HepG2 (cell line): Measurements from ENCODE around the gene ADSS2. TPM values are rescaled to one million over a fixed set of nuclear protein-coding genes. Genes with fewer than 3 reads are reported as not detected.

Source experiments
- ARID3A ChIP-seq: IDR thresholded peaks from 2 replicates; pipeline ENCODE4 v1.6.1; 2012; ENCODE audit warnings: low read depth, low read length, improper control_type of control experiment
- BRD4 ChIP-seq: sonication (generic); formaldehyde crosslinking; IDR thresholded peaks from 2 replicates; pipeline ENCODE4 v1.4.0; 2020; ENCODE audit warnings: missing genetic modification reagents
- CEBPB ChIP-seq: IDR thresholded peaks from 2 replicates; pipeline ENCODE4 v1.6.1; 2011; ENCODE audit warnings: low read depth, low read length, improper control_type of control experiment, borderline replicate concordance
- CREB1 ChIP-seq, 2 experiments: fragments of 450-650 bp in 1 of 2; IDR thresholded peaks; 2 replicates each; pipeline ENCODE4 v1.6.1; 2016 to 2017; ENCODE audit warnings: control low read depth in 1 of 2, mild to moderate bottlenecking in 1 of 2, missing compliant biosample characterization in 1 of 2, missing genetic modification characterization in 1 of 2
- FOSL2 ChIP-seq: sonication (generic); formaldehyde crosslinking; IDR thresholded peaks from 2 replicates; pipeline ENCODE4 v1.4.0; 2020; ENCODE audit warnings: missing genetic modification reagents
- GATAD2A ChIP-seq: IDR thresholded peaks from 2 replicates; pipeline ENCODE4 v1.6.1; 2016
- MATR3 ChIP-seq: sonication (generic); formaldehyde crosslinking; IDR thresholded peaks from 2 replicates; pipeline ENCODE4 v1.4.0; 2020; ENCODE audit warnings: missing genetic modification reagents
- MEIS2 ChIP-seq: sonication (generic); formaldehyde crosslinking; IDR thresholded peaks from 2 replicates; pipeline ENCODE4 v1.9.0; 2021; ENCODE audit warnings: mild to moderate bottlenecking, missing genetic modification reagents
- NR2C2 ChIP-seq: sonication (generic); formaldehyde crosslinking; IDR thresholded peaks from 2 replicates; pipeline ENCODE4 v1.4.0; 2020; ENCODE audit warnings: missing genetic modification reagents, mild to moderate bottlenecking, moderate library complexity, borderline replicate concordance
- NR3C1 ChIP-seq: sonication (generic); formaldehyde crosslinking; IDR thresholded peaks from 2 replicates; pipeline ENCODE4 v1.4.0; 2020; ENCODE audit warnings: missing genetic modification reagents
- PHB2 ChIP-seq: fragments of 450-650 bp; IDR thresholded peaks from 2 replicates; pipeline ENCODE4 v1.6.1; 2018; ENCODE audit not compliant: partially characterized antibody
- RFX3 ChIP-seq: IDR thresholded peaks from 2 replicates; pipeline ENCODE4 v1.6.1; 2016; ENCODE audit warnings: missing biosample characterization, missing genetic modification reagents
- SALL1 ChIP-seq: sonication (generic); formaldehyde crosslinking; IDR thresholded peaks from 2 replicates; pipeline ENCODE4 v1.8.0; 2022; ENCODE audit warnings: mild to moderate bottlenecking, missing genetic modification reagents
- TCF12 ChIP-seq, 2 experiments: fragments of 450-650 bp in 1 of 2; sonication (generic) in 1 of 2; formaldehyde crosslinking in 1 of 2; IDR thresholded peaks; 2 replicates each; pipeline versions ENCODE4 v1.6.1 to v1.8.0; 2017 to 2022; ENCODE audit warnings: antibody characterized with exemption in 1 of 2, mild to moderate bottlenecking in 1 of 2, missing genetic modification reagents in 1 of 2, moderate library complexity in 1 of 2
- ZC3H13 ChIP-seq: sonication (generic); formaldehyde crosslinking; IDR thresholded peaks from 2 replicates; pipeline ENCODE4 v1.8.1; 2023; ENCODE audit warnings: mild to moderate bottlenecking, missing genetic modification reagents, moderate library complexity
- ZFP62 ChIP-seq: sonication (generic); formaldehyde crosslinking; IDR thresholded peaks from 2 replicates; pipeline ENCODE4 v1.4.0; 2020; ENCODE audit warnings: missing genetic modification reagents
- ZNF138 ChIP-seq: sonication (generic); formaldehyde crosslinking; IDR thresholded peaks from 2 replicates; pipeline ENCODE4 v1.5.0; 2020; ENCODE audit warnings: mild to moderate bottlenecking, low read depth, missing genetic modification reagents
- ZNF800 ChIP-seq: sonication (generic); formaldehyde crosslinking; IDR thresholded peaks from 2 replicates; pipeline ENCODE4 v1.4.0; 2020; ENCODE audit warnings: missing genetic modification reagents
- ZSCAN20 ChIP-seq: sonication (generic); formaldehyde crosslinking; IDR thresholded peaks from 2 replicates; pipeline ENCODE4 v1.4.0; 2020; ENCODE audit warnings: missing genetic modification reagents, mild to moderate bottlenecking, borderline replicate concordance
- polyA plus RNA-seq, 8 experiments: library from polyadenylated mRNA; depleted of rRNA in 3 of 8; stranded (reverse) in 7 of 8; unstranded in 1 of 8; fragments of >200 nt; fragmentation: Illumina TruSeq in 4 of 8; extraction: Trizol in 4 of 8; gene quantifications; 2 replicates each; pipeline versions ENCODE4 v1.2.1 to v1.2.3, GENCODE V29; 2011 to 2016; ENCODE audit warnings: low read depth in 4 of 8, missing spikeins in 1 of 8, mixed read lengths in 1 of 8; ENCODE audit not compliant: insufficient read depth in 1 of 8
- total RNA-seq, 5 experiments: library from RNA; depleted of rRNA; stranded (reverse); fragments of >200 nt; fragmentation: Illumina TruSeq; extraction: Trizol; gene quantifications; 2 replicates each; pipeline ENCODE4 v1.2.3, GENCODE V29; 2016; ENCODE audit warnings: low read depth in 1 of 5
- TF ChIP-seq, protein P1 (sequence below): sonication (generic); formaldehyde crosslinking; IDR thresholded peaks from 2 replicates; pipeline ENCODE4 v1.4.0; 2020; ENCODE audit warnings: missing genetic modification reagents, borderline replicate concordance
- TF ChIP-seq, protein P2 (sequence below): sonication (generic); formaldehyde crosslinking; IDR thresholded peaks from 2 replicates; pipeline ENCODE4 v1.9.0; 2021; ENCODE audit warnings: missing genetic modification reagents, borderline replicate concordance
- TF ChIP-seq, protein P3 (sequence below): sonication (generic); formaldehyde crosslinking; IDR thresholded peaks from 2 replicates; pipeline ENCODE4 v1.5.0; 2020; ENCODE audit warnings: mild to moderate bottlenecking, missing genetic modification reagents

Gene ADSS2
- total and polyA plus RNA-seq, 2 of the 13 experiments (the other 11 are each of a cell fraction or from before 2014, with no cell fraction given) = 15.1 to 43.4 TPM

DNA sequence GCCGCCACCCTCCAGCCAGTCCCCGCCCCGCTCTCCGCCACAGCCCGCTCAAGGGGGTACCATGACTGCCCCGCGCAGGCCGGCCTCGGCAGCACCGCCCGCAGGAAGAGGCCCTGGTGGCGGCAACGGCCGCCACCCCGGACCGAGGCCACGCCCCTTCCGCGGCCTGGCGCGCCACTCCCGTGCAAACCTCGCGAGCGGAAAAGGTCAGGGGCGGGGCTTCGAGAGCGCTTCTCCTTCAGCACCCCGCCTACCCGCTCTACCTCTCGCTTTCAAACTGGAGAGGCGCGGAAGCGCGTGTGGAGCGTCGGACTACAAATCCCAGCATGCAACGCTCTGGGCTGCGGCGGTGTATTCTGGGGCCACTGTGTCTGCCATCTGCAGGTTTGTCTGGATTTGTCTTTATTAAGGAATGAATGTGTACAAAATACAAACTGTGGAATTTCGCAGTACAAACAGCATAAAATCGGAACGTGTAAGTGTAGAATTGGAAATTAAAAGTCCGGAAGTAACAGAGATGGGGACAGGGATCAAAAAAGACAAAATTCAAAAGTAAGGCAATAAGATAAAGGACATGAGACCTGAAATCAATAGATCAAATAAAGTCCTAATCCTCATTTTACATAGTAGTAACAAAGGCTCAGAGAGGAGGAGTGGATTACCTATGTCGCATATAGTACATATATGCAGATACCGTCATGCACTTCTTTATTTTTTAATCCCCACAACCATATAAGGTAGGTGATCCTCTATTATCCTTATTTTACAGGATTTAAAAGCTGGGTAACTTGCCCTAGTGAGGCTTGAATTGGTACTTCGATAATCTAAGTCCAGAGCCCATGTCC, 464 bp upstream of the ADSS2 start (continued):
- TF ChIP-seq TCF12 (IDR thresholded peaks at IDR 0.05) = no peak
- TF ChIP-seq TCF12 (CRISPR knock-in tag; IDR thresholded peaks at IDR 0.05) = no peak
- TF ChIP-seq, protein P1, sequence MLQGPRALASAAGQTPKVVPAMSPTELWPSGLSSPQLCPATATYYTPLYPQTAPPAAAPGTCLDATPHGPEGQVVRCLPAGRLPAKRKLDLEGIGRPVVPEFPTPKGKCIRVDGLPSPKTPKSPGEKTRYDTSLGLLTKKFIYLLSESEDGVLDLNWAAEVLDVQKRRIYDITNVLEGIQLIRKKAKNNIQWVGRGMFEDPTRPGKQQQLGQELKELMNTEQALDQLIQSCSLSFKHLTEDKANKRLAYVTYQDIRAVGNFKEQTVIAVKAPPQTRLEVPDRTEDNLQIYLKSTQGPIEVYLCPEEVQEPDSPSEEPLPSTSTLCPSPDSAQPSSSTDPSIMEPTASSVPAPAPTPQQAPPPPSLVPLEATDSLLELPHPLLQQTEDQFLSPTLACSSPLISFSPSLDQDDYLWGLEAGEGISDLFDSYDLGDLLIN (CRISPR knock-in tag) = no peak
- TF ChIP-seq ZFP62 = no peak
- no peak for TF ChIP-seq PHB2
- TF ChIP-seq, protein P2, sequence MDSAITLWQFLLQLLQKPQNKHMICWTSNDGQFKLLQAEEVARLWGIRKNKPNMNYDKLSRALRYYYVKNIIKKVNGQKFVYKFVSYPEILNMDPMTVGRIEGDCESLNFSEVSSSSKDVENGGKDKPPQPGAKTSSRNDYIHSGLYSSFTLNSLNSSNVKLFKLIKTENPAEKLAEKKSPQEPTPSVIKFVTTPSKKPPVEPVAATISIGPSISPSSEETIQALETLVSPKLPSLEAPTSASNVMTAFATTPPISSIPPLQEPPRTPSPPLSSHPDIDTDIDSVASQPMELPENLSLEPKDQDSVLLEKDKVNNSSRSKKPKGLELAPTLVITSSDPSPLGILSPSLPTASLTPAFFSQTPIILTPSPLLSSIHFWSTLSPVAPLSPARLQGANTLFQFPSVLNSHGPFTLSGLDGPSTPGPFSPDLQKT = no peak
- peak; percentile 14; the same call in 1 of the 2 replicates for TF ChIP-seq ZNF800 (CRISPR knock-in tag)
- TF ChIP-seq, protein P3, sequence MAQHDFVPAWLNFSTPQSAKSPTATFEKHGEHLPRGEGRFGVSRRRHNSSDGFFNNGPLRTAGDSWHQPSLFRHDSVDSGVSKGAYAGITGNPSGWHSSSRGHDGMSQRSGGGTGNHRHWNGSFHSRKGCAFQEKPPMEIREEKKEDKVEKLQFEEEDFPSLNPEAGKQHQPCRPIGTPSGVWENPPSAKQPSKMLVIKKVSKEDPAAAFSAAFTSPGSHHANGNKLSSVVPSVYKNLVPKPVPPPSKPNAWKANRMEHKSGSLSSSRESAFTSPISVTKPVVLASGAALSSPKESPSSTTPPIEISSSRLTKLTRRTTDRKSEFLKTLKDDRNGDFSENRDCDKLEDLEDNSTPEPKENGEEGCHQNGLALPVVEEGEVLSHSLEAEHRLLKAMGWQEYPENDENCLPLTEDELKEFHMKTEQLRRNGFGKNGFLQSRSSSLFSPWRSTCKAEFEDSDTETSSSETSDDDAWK (CRISPR knock-in tag) = no peak
- no peak for TF ChIP-seq MEIS2 (CRISPR knock-in tag)
- no peak for TF ChIP-seq RFX3
- TF ChIP-seq CEBPB = no peak
- TF ChIP-seq BRD4 (CRISPR knock-in tag) = no peak
- peak; percentile 85 for TF ChIP-seq ZC3H13
- TF ChIP-seq ARID3A = 0 out of 2 replicates have a peak, but pooled peaks have one; percentile 37
- TF ChIP-seq SALL1 (CRISPR knock-in tag) = 0 out of 2 replicates have a peak, but pooled peaks have one; percentile 30
- TF ChIP-seq FOSL2 = no peak
- peak; percentile 83 for TF ChIP-seq NR2C2 (CRISPR knock-in tag)
- TF ChIP-seq CREB1 (IDR thresholded peaks at IDR 0.05) = 0 out of 2 replicates have a peak, but pooled peaks have one; percentile 19
- TF ChIP-seq CREB1 (CRISPR knock-in tag; IDR thresholded peaks at IDR 0.05) = peak; percentile 81
- no peak for TF ChIP-seq ZSCAN20 (CRISPR knock-in tag)
- TF ChIP-seq GATAD2A = no peak; the same call in 1 of the 2 replicates
- no peak for TF ChIP-seq NR3C1 (CRISPR knock-in tag)
- TF ChIP-seq MATR3 (CRISPR knock-in tag) = no peak
- TF ChIP-seq ZNF138 (CRISPR knock-in tag) = no peak
